ENCODE data around the gene TUBA8.
"Not testable (repeated sequence)": the region's sequence is repeated elsewhere in the genome, so short reads cannot be mapped to it uniquely, and the experiment has no call there.

The TUBA8 gene

GRCh38 chr22:18077639-18078328 is 32.8 kb upstream of the TUBA8 start, which contains the start of gene PEX26:
Gene PEX26 (plus strand): TSS chr22:18077990. CDS start chr22:18078377, 387 bp downstream.
- DNase-seq (ENCODE audit: low spot score), result peak; percentile 96

DNA sequence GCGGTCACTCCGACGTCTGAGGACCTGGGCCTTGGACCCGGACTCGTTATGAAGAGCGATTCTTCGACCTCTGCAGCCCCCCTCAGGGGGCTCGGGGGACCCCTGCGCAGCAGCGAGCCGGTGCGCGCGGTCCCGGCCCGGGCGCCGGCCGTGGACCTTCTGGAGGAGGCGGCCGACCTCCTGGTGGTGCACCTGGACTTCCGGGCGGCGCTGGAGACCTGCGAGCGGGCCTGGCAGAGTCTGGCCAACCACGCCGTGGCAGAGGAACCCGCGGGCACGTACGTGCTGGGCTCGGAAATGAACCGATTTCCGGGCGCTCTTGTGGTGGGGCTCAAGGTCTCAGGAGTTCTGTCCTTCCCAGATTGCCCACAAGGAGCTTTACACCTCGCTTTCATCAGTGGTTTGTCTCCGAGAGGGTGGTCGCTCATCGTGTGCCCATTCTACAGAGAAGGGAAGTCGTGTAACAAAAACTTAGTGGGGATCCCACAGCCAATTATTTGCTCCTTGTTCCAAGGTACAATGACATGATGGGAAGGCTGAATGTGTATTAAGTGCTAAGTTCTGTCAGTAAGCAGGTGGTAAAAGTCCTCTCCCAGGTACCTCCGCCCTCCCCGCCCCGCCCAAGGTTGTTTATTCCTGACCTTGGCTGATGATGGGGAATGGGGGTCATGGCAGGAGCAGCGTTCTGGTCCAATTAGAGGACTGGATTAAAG is 32.1 kb upstream of the TUBA8 start:
- peak; percentile 62 for DNase-seq (ENCODE audit: low spot score)

GRCh38 chr22:18079706-18080233 is 30.8 kb upstream of the TUBA8 start:
- DNase-seq (ENCODE audit: low spot score), result no peak

GRCh38 chr22:18081416-18081815 is 29.2 kb upstream of the TUBA8 start:
- DNase-seq (ENCODE audit: low spot score), result no peak

- DNase-seq (ENCODE audit: low spot score), result no peak
These were observed 28.1 kb upstream of the TUBA8 start for GRCh38 chr22:18082467-18082866.

DNA sequence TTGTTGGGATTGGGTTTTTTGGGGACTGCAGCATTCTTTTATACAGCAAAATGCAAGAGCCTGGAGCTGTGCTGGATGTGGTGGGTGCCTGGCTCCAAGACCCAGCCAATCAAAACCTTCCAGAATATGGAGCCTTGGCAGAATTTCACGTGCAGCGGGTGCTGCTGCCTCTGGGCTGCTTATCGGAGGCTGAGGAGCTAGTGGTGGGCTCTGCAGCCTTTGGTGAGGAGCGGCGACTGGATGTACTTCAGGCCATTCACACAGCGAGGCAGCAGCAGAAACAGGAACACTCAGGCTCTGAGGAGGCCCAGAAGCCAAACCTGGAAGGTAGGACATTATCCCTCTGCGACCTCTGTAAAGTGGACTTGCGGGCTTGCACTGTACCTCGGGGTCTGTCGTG is 27.2 kb upstream of the TUBA8 start:
- no peak for DNase-seq (ENCODE audit: low spot score)

- no peak for DNase-seq (ENCODE audit: low spot score)
These were observed 25.4 kb upstream of the TUBA8 start for GRCh38 chr22:18085188-18085587.

GRCh38 chr22:18087350-18087855 is 23.2 kb upstream of the TUBA8 start:
- DNase-seq (ENCODE audit: low spot score), result no peak

DNA sequence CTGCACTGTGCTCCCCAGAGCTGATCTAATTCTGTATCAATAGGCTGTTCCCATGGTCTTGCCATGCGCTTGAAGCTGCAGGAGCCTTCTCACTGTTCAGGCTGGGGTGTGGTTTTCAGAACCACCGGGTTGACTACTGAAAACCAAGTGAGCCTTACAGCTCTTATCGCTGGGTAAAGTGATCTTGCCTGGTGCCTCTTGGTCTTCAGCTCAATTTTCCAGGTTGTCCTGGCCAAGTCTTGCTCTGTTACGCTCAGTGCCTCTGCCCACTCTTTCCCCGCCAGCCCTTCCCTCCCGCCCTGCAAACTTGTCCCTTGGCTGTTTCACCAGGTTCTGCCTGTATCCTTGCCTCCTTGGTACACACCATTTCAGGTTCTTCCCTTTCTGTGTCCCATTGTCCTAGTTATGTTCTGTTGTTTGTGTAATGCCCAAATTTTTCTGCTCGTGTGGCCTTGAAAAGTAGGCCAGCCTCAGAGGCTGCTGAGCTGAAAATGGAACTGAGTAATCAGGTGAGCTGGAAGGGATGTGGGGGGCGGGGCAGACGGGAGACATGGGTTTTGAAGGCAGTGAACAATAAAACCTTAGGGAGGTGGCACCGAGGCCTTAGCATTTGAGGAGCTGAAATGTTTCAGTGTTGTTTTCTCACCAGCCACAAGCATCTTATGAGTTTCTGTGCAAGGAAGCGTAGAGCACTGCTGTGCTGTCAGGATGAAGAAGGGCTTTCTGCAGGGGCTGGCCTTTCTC is 21.6 kb upstream of the TUBA8 start:
- no peak for DNase-seq (ENCODE audit: low spot score)

DNA sequence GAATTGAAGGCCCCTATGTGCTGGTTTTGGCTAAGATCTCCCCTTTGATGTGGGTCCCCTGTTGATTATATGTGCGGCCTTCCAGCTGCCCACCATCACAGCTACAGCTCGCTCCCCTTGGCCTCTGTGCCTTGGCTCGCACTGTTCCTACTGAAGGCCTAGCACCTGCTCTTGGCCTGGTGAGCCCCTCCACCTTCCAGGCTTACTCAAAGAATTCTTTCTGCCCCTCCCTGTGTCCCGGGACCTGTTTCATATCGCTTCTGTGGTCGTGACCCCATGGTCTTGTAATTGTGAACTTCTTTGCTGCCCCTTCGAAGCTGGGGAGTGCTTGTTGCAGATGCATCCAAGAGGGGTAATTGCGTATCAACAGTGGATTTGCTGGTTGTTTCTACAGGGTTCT is 20.3 kb upstream of the TUBA8 start:
- no peak for DNase-seq (ENCODE audit: low spot score)

DNA sequence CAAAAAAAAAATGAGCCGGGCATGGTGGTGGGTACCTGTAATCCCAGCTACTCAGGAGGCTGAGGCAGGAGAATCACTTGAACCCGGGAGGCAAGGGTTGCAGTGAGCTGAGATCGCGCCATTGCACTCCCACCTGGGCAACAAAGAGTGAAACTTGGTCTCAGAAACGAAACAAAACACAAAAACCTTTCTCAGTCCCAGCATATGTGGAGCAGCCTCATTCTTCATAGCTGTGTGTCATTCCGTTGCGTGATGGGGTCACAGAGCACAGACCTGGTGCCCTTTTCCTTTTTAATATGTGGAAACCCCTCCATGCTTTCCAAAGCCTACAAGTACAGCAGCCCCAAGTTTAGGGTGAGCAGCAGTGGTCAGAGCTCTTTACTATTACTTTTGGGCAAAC is 19.1 kb upstream of the TUBA8 start:
- DNase-seq (ENCODE audit: low spot score), result no peak

- DNase-seq (ENCODE audit: low spot score), result no peak
These were observed 18.6 kb upstream of the TUBA8 start for GRCh38 chr22:18091916-18092526.

GRCh38 chr22:18093661-18094060 is 16.9 kb upstream of the TUBA8 start:
- no peak for DNase-seq (ENCODE audit: low spot score)

- no peak for DNase-seq (ENCODE audit: low spot score)
These were observed 15.4 kb upstream of the TUBA8 start for GRCh38 chr22:18095101-18095805.

DNA sequence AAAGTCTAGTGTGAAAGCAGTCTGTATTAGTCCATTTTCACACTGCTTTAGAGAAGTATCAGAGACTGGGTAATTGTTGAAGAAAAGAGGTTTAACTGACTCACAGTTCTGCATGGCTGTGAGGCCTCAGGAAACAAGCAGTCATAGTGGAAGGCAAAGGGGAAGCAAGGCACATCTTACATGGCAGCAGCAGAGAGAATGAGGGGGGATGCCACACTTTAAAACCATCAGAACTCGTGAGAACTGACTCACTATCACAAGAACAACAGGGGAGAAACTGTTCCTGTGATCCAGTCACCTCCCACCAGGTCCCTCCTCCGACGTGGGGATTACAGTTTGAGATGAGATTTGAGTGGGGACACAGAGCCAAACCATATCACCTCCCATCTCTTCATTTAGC is 13.8 kb upstream of the TUBA8 start:
- no peak for DNase-seq (ENCODE audit: low spot score)

- no peak for DNase-seq (ENCODE audit: low spot score)
These were observed 9.8 kb upstream of the TUBA8 start for GRCh38 chr22:18100781-18101180.

DNA sequence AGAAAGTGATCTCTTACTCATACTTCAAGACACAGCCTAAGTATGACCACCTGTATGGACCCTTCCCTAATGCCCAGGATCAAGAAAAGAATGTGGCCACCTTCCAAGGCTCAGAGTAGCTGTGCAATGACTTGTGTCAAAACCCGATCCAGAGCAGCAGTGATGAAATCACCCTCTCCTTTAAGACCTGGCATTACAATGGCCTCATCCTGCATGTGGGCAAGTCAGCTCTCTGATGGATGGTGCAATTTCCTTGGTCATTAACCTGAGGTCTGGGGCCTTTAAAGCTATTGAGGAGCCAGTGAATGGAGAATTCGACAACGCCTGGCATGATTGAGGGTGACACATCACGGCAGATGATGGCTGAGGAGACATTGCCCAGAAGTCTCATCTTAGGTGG is 9.1 kb upstream of the TUBA8 start:
- DNase-seq (ENCODE audit: low spot score), result no peak

GRCh38 chr22:18103527-18104269 is 6.9 kb upstream of the TUBA8 start:
- no peak for DNase-seq (ENCODE audit: low spot score)

GRCh38 chr22:18104566-18104965 is 6.0 kb upstream of the TUBA8 start:
- DNase-seq (ENCODE audit: low spot score), result no peak

- DNase-seq (ENCODE audit: low spot score), result not testable (repeated sequence)
These were observed 4.6 kb upstream of the TUBA8 start for GRCh38 chr22:18105981-18106380.
